HepG2 (cell line): ENCODE data around the gene TIMP4.

ENCODE experiments used
- CSRNP1 ChIP-seq: sonication (generic); formaldehyde crosslinking; IDR thresholded peaks from 2 replicates; pipeline ENCODE4 v1.8.1; 2023; ENCODE audit warnings: mild to moderate bottlenecking, missing genetic modification reagents
- CTCF ChIP-seq: sonication (generic); formaldehyde crosslinking; IDR thresholded peaks from 2 replicates; pipeline ENCODE4 v1.5.0; 2020; ENCODE audit warnings: mild to moderate bottlenecking, missing genetic modification reagents, moderate library complexity

GRCh38 chr3:12180631-12181030, 21.9 kb upstream of the TIMP4 start:
- TF ChIP-seq CTCF (CRISPR knock-in tag) (no peak), CSRNP1 (no peak)
